Neutrophil (primary cell): Measurements from ENCODE around the gene VPS18.

Experiments used
- H3K27ac ChIP-seq: fragments of 200-600 bp; sonication (generic); 2 replicates; pipeline ENCODE4 v1.5.1; 2016; ENCODE audit warnings: mild to moderate bottlenecking, moderate library complexity
- H3K27me3 ChIP-seq: fragments of 200-600 bp; sonication (generic); 2 replicates; pipeline ENCODE4 v1.6.0; 2016; ENCODE audit warnings: mild to moderate bottlenecking
- H3K36me3 ChIP-seq: fragments of 200-600 bp; sonication (generic); 2 replicates; pipeline ENCODE4 v1.5.1; 2017
- H3K4me1 ChIP-seq, 2 experiments: fragments of 200-600 bp in 1 of 2; sonication (generic) in 1 of 2; 1 replicate in 1 of 2; 2 replicates in 1 of 2; pipeline versions ENCODE4 v1.5.1 to v1.6.1; 2013 to 2016; ENCODE audit warnings: low read depth in 1 of 2, low read length in 1 of 2, mild to moderate bottlenecking in 1 of 2, moderate library complexity in 1 of 2; ENCODE audit not compliant: control insufficient read depth in 1 of 2, insufficient read depth in 1 of 2
- H3K4me3 ChIP-seq, 2 experiments: fragments of 200-600 bp in 1 of 2; sonication (generic) in 1 of 2; 1 replicate in 1 of 2; 2 replicates in 1 of 2; pipeline ENCODE4 v1.5.1; 2013 to 2016; ENCODE audit warnings: low read depth in 1 of 2, low read length in 1 of 2, mild to moderate bottlenecking in 1 of 2, moderate library complexity in 1 of 2
- H3K9me3 ChIP-seq: fragments of 200-600 bp; sonication (generic); 2 replicates; pipeline ENCODE4 v1.5.1; 2016
- CTCF ChIP-seq: fragments of 200-600 bp; sonication (generic); IDR thresholded peaks from 2 replicates; pipeline ENCODE4 v1.5.1; 2016; ENCODE audit warnings: antibody characterized with exemption

VPS18 gene

DNA sequence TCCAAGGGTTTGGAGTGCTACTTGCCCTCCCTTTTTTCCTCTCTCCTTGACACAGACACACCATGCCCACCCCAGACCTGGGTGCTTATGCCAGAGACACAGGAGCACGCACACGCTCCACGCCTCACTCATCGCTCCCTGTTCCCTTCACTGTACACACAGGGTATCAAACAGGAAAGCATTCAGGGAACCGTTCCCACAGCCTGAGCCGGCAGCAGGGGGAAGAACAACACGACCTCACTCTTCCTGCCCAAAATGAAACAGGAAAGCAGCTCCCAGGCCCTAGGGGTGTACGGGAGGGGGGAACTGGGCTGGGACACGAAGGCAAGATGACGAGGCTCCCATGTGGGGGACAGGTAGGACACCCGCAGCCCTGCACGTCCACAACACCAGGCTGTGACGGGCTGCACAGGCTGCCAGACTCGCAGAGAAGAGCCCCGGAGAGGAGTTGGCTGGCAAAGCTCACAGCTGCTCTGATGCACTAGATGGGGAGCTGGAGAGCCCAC lies 46.1 kb downstream of the VPS18 start:
- Histone ChIP-seq H3K4me1 (peaks cover 26 to 28% of the 10 kb centered on the region in 2 experiments), H3K36me3 (no peaks in the 10 kb centered on the region), H3K27me3 (peaks cover 40% of the 10 kb centered on the region), H3K9me3 (no peaks in the 10 kb centered on the region), H3K4me3 (no peak overlapping the region), H3K27ac (peak overlapping the region; percentile 52)
- no peak for TF ChIP-seq CTCF

- no peaks in the 10 kb centered on the region for H3K9me3 ChIP-seq
- no peaks in the 10 kb centered on the region for H3K36me3 ChIP-seq
- peaks cover 40% of the 10 kb centered on the region for H3K27me3 ChIP-seq
- H3K27ac ChIP-seq: peak overlapping the region; percentile 69
- no peak for TF ChIP-seq CTCF
- peak overlapping the region; percentile 78 to 86 for H3K4me3 ChIP-seq
- H3K4me1 ChIP-seq: peaks cover 26 to 28% of the 10 kb centered on the region in 2 experiments
These were observed 46.8 kb downstream of the VPS18 start for GRCh38 chr15:40941068-40941527.

GRCh38 chr15:40941528-40942336 lies 47.5 kb downstream of the VPS18 start:
- Histone ChIP-seq H3K4me1 (peaks cover 26 to 28% of the 10 kb centered on the region in 2 experiments), H3K4me3 (peak overlapping the region; percentile 78 to 86), H3K9me3 (no peaks in the 10 kb centered on the region), H3K27me3 (peaks cover 40% of the 10 kb centered on the region), H3K36me3 (no peaks in the 10 kb centered on the region), H3K27ac (peak overlapping the region; percentile 69)
- peak; percentile 80 for TF ChIP-seq CTCF

DNA sequence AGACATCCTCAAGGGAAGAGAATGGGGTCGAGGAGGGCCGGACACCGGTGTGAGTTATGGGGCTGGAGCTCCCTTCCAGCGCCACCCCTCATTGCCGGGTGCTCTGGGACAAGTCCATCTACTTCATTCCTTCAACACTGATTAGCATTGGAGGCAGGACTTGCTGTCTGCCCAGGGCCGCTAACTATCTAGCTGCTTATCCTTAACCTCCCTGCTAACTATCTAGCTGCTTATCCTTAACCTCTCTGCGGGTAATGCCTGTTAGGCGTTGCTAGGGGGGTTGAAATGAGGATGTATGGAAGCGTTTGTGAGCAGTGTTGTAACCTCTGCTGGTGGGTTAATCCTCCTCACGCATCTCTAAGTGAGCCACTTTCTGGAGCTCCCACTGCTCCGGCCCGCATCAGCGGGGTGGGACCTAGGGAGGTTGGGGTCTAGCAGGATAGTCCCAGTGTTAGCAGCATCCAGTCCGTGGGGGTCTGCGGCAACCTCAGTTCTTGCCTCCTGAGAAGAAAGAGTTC lies 48.1 kb downstream of the VPS18 start:
- Histone ChIP-seq H3K9me3 (no peaks in the 10 kb centered on the region), H3K27ac (peak overlapping the region; percentile 69), H3K4me1 (peaks cover 26 to 28% of the 10 kb centered on the region in 2 experiments), H3K36me3 (no peaks in the 10 kb centered on the region), H3K27me3 (peaks cover 40% of the 10 kb centered on the region), H3K4me3 (peak overlapping the region; percentile 78 to 86)
- TF ChIP-seq CTCF: no peak

DNA sequence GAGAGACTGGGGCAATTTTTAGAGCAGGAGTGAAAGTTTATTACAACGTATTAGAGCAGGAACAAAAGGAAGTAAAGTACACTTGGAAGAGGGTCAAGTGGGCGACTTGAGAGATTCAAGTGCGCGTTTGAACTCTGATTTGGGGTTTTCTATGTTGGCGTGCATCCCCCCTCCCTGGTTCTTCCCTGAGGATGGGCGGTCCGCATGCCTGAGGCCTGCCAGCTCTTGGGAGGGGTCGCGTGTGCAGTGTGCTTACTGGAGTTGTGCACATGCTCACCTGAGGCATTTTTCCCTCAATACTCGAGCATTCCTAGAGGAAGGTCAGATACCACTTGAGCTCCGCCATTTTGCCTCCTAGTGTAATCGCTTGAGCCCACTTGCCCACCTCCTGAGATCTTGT lies 48.6 kb downstream of the VPS18 start:
- H3K4me3 ChIP-seq: peak overlapping the region; percentile 78 to 86
- H3K27me3 ChIP-seq: peaks cover 40% of the 10 kb centered on the region
- peaks cover 26 to 28% of the 10 kb centered on the region in 2 experiments for H3K4me1 ChIP-seq
- no peak for TF ChIP-seq CTCF
- no peaks in the 10 kb centered on the region for H3K9me3 ChIP-seq
- no peaks in the 10 kb centered on the region for H3K36me3 ChIP-seq
- no peak overlapping the region for H3K27ac ChIP-seq
